K562 (cell line): ENCODE measurements around the gene EXOC4. TPM values are rescaled to one million over a fixed set of nuclear protein-coding genes. Genes with fewer than 3 reads are reported as not detected.
A peak's percentile ranks its signal among the peaks of the same experiment; 100 is the strongest.

ENCODE experiments used
- CREM ChIP-seq: IDR thresholded peaks from 2 replicates; pipeline ENCODE4 v1.6.1; 2014; ENCODE audit warnings: antibody characterized with exemption, low read depth
- FOSL1 ChIP-seq: fragments of 200-800 bp; sonication (Bioruptor generic); conservative IDR thresholded peaks from 2 replicates; pipeline ENCODE4 v1.6.1; 2016; ENCODE audit warnings: missing genetic modification characterization, missing compliant biosample characterization
- JUNB ChIP-seq: fragments of 450-650 bp; formaldehyde crosslinking; conservative IDR thresholded peaks from 2 replicates; pipeline ENCODE4 v1.4.0; 2020; ENCODE audit warnings: mild to moderate bottlenecking
- PCBP1 ChIP-seq: fragments of 200-400 bp; formaldehyde crosslinking; IDR thresholded peaks from 2 replicates; pipeline ENCODE4 v1.6.1; 2018; ENCODE audit warnings: mild to moderate bottlenecking, low read depth, low read length; ENCODE audit not compliant: poor library complexity, severe bottlenecking
- PHF8 ChIP-seq: fragments of 200-600 bp; sonication (generic); IDR thresholded peaks from 2 replicates; pipeline ENCODE4 v1.6.1; 2012; ENCODE audit warnings: mixed run types, mild to moderate bottlenecking, inconsistent platforms, low read length, moderate library complexity, borderline replicate concordance
- POLR3G ChIP-seq: IDR thresholded peaks from 2 replicates; pipeline ENCODE4 v1.6.1; 2011; ENCODE audit not compliant: insufficient read length, insufficient replicate concordance; ENCODE audit errors: extremely low read depth
- RBM34 ChIP-seq: fragments of 200-400 bp; formaldehyde crosslinking; IDR thresholded peaks from 2 replicates; pipeline ENCODE4 v1.6.1; 2018; ENCODE audit warnings: low read length, borderline replicate concordance; ENCODE audit not compliant: insufficient read depth
- RCOR1 ChIP-seq, 2 experiments: IDR thresholded peaks; 2 replicates each; pipeline ENCODE4 v1.6.1; 2012; ENCODE audit warnings: low read depth in 2 of 2, low read length in 2 of 2, borderline replicate concordance in 1 of 2, improper control_type of control experiment in 1 of 2
- STAG1 ChIP-seq: sonication (generic); formaldehyde crosslinking; IDR thresholded peaks from 2 replicates; pipeline ENCODE4 v1.5.0; 2020; ENCODE audit warnings: missing genetic modification reagents, borderline replicate concordance
- TFAM ChIP-seq: fragments of 250-450 bp; sonication (Bioruptor Pico); conservative IDR thresholded peaks from 2 replicates; pipeline ENCODE4 v1.5.0; 2021; ENCODE audit warnings: mild to moderate bottlenecking, moderate library complexity
- ZNF232 ChIP-seq: sonication (generic); formaldehyde crosslinking; IDR thresholded peaks from 2 replicates; pipeline ENCODE4 v1.8.0; 2022; ENCODE audit warnings: mild to moderate bottlenecking, missing genetic modification reagents
- ZNF354B ChIP-seq: fragments of 250-450 bp; sonication (Bioruptor Pico); IDR thresholded peaks from 2 replicates; pipeline ENCODE4 v1.4.0; 2020
- ZNF436 ChIP-seq: fragments of 250-450, 450-650 bp; sonication (Bioruptor Pico); formaldehyde crosslinking; IDR thresholded peaks from 2 replicates; pipeline ENCODE4 v1.7.0; 2020; ENCODE audit warnings: mild to moderate bottlenecking
- ZNF764 ChIP-seq: fragments of 250-450 bp; sonication (Bioruptor Pico); IDR thresholded peaks from 2 replicates; pipeline ENCODE4 v1.4.0; 2020; ENCODE audit warnings: low read depth, mild to moderate bottlenecking, moderate library complexity
- polyA plus RNA-seq, 8 experiments: library from polyadenylated mRNA; depleted of rRNA in 4 of 8; stranded (reverse) in 5 of 8; unstranded in 3 of 8; fragments of >200 nt; fragmentation: Nextera tagmentation in 2 of 8; fragmentation: Illumina TruSeq in 1 of 8; extraction: Ambion mirVana in 2 of 8; extraction: Trizol in 1 of 8; gene quantifications; 2 replicates each; pipeline versions ENCODE4 v1.2.1 to v1.2.3, GENCODE V29; 2011 to 2014; ENCODE audit warnings: inconsistent platforms in 1 of 8, missing spikeins in 1 of 8
- total RNA-seq, 7 experiments: library from RNA; depleted of rRNA in 6 of 7; stranded (reverse); fragments of >200 nt in 6 of 7; fragmentation: Illumina TruSeq in 2 of 7; extraction: Trizol in 2 of 7; gene quantifications; 2 replicates each; pipeline versions ENCODE4 v1.2.1 to v1.2.3, GENCODE V29; 2011 to 2021; ENCODE audit warnings: low replicate concordance in 1 of 7
- TF ChIP-seq, protein P1 (sequence below): sonication (generic); formaldehyde crosslinking; IDR thresholded peaks from 2 replicates; pipeline ENCODE4 v1.8.0; 2023; ENCODE audit warnings: mild to moderate bottlenecking, missing genetic modification reagents
- TF ChIP-seq, protein P2 (sequence below): IDR thresholded peaks from 2 replicates; pipeline ENCODE4 v1.6.1; 2012; ENCODE audit warnings: low read depth, low read length, improper control_type of control experiment, borderline replicate concordance
- TF ChIP-seq, protein P3 (sequence below): fragments of 450-650 bp; IDR thresholded peaks from 2 replicates; pipeline ENCODE4 v1.6.1; 2014; ENCODE audit warnings: low read depth, mild to moderate bottlenecking, moderate library complexity, borderline replicate concordance
- TF ChIP-seq, protein P4 (sequence below): sonication (generic); formaldehyde crosslinking; IDR thresholded peaks from 2 replicates; pipeline ENCODE4 v1.8.1; 2023; ENCODE audit warnings: mild to moderate bottlenecking, missing genetic modification reagents
- TF ChIP-seq, protein P5 (sequence below): fragments of 250-450 bp; sonication (Bioruptor Pico); IDR thresholded peaks from 2 replicates; pipeline ENCODE4 v1.5.0; 2022; ENCODE audit warnings: mild to moderate bottlenecking
- TF ChIP-seq, protein P6 (sequence below): fragments of 250-450 bp; sonication (Bioruptor Pico); IDR thresholded peaks from 2 replicates; pipeline ENCODE4 v1.8.0; 2021; ENCODE audit warnings: borderline replicate concordance, mild to moderate bottlenecking, moderate library complexity; ENCODE audit not compliant: poor library complexity, severe bottlenecking

The EXOC4 gene
- total and polyA plus RNA-seq, 9 of the 15 experiments (the other 6 are each of a cell fraction or from before 2014, with no cell fraction given): 18.5 to 73.1 (median 46.6) TPM

DNA sequence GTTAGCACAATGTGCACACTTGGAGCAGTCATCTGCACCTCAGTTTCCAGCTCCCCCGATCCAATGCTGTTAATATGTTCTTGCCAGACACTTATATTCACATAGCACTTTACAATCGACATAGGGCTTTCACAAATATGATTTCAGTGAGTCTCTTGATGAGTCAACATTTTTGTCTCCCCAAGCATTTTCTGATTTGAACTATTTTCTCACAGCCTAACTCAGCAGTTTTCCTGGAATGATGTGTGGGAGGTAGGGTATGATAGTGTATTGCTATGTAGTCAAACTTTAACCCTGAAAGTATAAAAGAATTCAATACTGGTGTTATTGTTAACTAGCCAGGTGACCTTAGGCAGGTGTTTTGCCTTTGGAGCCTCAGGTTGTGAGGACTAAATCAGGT, 791.8 kb downstream of the EXOC4 start (continued):
- TF ChIP-seq, protein P1, sequence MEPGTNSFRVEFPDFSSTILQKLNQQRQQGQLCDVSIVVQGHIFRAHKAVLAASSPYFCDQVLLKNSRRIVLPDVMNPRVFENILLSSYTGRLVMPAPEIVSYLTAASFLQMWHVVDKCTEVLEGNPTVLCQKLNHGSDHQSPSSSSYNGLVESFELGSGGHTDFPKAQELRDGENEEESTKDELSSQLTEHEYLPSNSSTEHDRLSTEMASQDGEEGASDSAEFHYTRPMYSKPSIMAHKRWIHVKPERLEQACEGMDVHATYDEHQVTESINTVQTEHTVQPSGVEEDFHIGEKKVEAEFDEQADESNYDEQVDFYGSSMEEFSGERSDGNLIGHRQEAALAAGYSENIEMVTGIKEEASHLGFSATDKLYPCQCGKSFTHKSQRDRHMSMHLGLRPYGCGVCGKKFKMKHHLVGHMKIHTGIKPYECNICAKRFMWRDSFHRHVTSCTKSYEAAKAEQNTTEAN (CRISPR knock-in tag): no peak
- TF ChIP-seq FOSL1 (tag): 0 out of 2 replicates have a peak, but pooled peaks have one; percentile 31
- TF ChIP-seq CREM: no peak
- TF ChIP-seq ZNF764 (CRISPR knock-in tag): no peak
- TF ChIP-seq, protein P2, sequence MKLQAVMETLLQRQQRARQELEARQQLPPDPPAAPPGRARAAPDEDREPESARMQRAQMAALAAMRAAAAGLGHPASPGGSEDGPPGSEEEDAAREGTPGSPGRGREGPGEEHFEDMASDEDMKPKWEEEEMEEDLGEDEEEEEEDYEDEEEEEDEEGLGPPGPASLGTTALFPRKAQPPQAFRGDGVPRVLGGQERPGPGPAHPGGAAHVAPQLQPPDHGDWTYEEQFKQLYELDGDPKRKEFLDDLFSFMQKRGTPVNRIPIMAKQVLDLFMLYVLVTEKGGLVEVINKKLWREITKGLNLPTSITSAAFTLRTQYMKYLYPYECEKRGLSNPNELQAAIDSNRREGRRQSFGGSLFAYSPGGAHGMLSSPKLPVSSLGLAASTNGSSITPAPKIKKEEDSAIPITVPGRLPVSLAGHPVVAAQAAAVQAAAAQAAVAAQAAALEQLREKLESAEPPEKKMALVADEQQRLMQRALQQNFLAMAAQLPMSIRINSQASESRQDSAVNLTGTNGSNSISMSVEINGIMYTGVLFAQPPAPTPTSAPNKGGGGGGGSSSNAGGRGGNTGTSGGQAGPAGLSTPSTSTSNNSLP: 0 out of 2 replicates have a peak, but pooled peaks have one; percentile 20
- no peak for TF ChIP-seq RBM34
- no peak for TF ChIP-seq STAG1 (CRISPR knock-in tag)
- no peak for TF ChIP-seq POLR3G
- TF ChIP-seq PHF8: no peak
- TF ChIP-seq, protein P3, sequence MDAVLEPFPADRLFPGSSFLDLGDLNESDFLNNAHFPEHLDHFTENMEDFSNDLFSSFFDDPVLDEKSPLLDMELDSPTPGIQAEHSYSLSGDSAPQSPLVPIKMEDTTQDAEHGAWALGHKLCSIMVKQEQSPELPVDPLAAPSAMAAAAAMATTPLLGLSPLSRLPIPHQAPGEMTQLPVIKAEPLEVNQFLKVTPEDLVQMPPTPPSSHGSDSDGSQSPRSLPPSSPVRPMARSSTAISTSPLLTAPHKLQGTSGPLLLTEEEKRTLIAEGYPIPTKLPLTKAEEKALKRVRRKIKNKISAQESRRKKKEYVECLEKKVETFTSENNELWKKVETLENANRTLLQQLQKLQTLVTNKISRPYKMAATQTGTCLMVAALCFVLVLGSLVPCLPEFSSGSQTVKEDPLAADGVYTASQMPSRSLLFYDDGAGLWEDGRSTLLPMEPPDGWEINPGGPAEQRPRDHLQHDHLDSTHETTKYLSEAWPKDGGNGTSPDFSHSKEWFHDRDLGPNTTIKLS: no peak
- no peak for TF ChIP-seq RCOR1 (IDR thresholded peaks at IDR 0.05; ENCODE audit: borderline replicate concordance in 1 of 2, low read depth in 2 of 2, low read length in 2 of 2)
- TF ChIP-seq, protein P4, sequence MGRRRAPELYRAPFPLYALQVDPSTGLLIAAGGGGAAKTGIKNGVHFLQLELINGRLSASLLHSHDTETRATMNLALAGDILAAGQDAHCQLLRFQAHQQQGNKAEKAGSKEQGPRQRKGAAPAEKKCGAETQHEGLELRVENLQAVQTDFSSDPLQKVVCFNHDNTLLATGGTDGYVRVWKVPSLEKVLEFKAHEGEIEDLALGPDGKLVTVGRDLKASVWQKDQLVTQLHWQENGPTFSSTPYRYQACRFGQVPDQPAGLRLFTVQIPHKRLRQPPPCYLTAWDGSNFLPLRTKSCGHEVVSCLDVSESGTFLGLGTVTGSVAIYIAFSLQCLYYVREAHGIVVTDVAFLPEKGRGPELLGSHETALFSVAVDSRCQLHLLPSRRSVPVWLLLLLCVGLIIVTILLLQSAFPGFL (CRISPR knock-in tag): no peak
- TF ChIP-seq ZNF354B: peak; percentile 18; the same call in 1 of the 2 replicates
- TF ChIP-seq TFAM (CRISPR knock-in tag): no peak
- no peak for TF ChIP-seq ZNF436 (CRISPR knock-in tag)
- no peak for TF ChIP-seq PCBP1
- TF ChIP-seq, protein P5, sequence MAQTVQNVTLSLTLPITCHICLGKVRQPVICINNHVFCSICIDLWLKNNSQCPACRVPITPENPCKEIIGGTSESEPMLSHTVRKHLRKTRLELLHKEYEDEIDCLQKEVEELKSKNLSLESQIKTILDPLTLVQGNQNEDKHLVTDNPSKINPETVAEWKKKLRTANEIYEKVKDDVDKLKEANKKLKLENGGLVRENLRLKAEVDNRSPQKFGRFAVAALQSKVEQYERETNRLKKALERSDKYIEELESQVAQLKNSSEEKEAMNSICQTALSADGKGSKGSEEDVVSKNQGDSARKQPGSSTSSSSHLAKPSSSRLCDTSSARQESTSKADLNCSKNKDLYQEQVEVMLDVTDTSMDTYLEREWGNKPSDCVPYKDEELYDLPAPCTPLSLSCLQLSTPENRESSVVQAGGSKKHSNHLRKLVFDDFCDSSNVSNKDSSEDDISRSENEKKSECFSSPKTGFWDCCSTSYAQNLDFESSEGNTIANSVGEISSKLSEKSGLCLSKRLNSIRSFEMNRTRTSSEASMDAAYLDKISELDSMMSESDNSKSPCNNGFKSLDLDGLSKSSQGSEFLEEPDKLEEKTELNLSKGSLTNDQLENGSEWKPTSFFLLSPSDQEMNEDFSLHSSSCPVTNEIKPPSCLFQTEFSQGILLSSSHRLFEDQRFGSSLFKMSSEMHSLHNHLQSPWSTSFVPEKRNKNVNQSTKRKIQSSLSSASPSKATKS (CRISPR knock-in tag): no peak
- TF ChIP-seq, protein P6, sequence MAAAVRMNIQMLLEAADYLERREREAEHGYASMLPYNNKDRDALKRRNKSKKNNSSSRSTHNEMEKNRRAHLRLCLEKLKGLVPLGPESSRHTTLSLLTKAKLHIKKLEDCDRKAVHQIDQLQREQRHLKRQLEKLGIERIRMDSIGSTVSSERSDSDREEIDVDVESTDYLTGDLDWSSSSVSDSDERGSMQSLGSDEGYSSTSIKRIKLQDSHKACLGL (CRISPR knock-in tag): no peak
- TF ChIP-seq ZNF232 (CRISPR knock-in tag): 0 out of 2 replicates have a peak, but pooled peaks have one; percentile 49
- TF ChIP-seq JUNB (CRISPR knock-in tag): 0 out of 2 replicates have a peak, but pooled peaks have one; percentile 1
